NCI-H526 (cell line): Measurements from ENCODE around the gene CACNA2D3.

Experiments
- DNase-seq, 2 experiments: peaks; one replicate each; lab custom pipeline; 2025; lab: John Stamatoyannopoulos, UW

The CACNA2D3 gene

DNA sequence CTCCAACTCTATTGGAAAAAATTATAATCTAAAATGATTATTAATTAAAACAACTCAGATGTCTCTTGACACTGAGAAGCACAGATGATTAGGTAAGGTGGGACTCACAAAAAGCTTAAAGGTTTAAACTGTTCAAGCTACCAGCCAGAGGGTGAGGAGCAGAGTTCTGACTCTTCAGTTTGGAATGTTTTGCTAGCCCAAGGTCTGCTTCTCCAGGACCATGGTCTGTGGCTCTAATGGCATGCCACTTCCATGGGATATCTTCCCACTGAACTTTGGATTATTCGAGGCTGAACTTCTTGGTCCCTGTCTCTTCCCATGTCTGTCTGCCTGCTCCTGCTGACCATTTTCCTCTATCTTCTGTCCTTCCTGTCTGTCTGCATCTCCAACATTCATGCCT, 49.2 kb downstream of the CACNA2D3 start:
- DNase-seq = no peak

DNA sequence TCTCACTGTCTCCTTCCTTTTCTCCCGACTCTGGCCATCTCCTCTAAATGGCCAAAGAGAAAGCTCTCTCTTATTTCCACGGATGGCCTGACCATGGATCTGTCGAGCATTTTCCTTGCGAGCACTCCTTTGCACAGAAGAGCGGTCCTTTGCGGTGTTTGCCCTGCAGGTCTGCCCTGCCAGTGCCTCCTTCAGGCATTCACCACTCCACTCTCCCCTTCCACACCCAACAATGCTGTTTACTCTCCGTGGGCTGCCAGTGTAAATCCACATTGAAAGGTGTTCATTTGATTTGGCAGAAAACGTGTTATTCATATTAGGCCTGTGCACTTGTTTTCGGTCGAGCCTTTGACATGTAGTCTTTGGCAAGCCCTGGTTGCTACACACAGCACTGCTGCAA, 49.6 kb downstream of the CACNA2D3 start:
- no peak for DNase-seq

DNA sequence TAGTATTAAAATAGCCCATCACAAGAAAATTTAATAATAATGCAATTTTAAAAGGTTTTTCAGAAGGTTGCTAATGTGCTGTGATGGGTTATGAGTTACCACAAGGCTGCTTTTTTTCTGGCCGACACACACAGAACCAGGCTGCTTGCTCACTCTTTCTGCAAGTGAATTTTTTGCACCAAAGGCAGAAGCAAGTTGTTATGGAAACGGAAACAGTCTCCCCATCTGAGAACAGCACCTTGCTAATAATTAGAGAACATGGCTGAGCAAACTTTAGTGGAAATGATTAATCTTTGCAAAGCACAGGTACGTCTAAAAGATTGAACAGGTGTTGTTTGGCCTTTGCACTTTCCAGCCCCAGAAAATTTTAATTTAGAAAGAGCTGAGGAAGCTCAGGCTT, 51.0 kb downstream of the CACNA2D3 start:
- no peak for DNase-seq

DNA sequence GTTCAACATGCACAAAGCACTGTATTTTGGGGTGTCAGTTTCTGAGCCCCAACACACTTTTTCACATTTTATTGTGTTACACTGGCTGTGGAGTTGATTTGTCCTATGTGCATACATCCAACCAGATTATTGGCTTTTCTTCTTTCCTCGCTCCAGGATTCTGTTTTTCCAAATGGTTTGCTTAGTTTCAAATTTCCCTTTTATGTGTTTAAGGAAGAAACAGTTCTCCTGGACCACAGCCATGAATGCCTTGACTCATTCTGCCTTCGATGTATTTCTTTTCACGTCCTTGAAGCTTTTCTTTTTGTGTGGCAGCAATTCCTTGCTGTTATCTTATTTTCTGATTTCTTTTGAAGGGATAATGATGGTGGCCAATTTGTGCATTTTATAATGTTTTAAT, 53.8 kb downstream of the CACNA2D3 start:
- DNase-seq = no peak

GRCh38 chr3:54177816-54178215, 55.5 kb downstream of the CACNA2D3 start:
- no peak for DNase-seq

- DNase-seq = no peak
Observed at GRCh38 chr3:54178376-54178775, 56.0 kb downstream of the CACNA2D3 start.

GRCh38 chr3:54180921-54181320, 58.6 kb downstream of the CACNA2D3 start:
- no peak for DNase-seq

DNA sequence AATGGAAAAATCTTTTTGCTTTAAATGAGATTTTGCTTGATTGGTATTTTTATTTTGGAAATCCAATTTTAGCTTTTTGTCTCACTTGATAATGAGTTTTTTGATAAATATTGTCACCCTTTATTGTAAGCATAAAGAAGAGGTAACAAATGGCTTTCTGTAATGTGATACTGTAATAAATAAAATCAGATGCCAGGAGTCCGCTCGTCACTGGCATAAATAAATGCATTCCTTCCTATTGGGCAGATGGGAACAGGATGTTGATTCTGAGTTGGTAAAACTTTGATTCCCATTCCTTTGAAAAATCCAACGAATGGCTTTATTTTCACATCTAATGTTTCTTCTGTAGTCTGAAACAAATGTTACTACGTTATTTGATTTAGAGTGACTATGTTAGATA, 59.9 kb downstream of the CACNA2D3 start:
- no peak for DNase-seq

- DNase-seq = no peak
Observed at GRCh38 chr3:54185740-54186139, 63.4 kb downstream of the CACNA2D3 start.

DNA sequence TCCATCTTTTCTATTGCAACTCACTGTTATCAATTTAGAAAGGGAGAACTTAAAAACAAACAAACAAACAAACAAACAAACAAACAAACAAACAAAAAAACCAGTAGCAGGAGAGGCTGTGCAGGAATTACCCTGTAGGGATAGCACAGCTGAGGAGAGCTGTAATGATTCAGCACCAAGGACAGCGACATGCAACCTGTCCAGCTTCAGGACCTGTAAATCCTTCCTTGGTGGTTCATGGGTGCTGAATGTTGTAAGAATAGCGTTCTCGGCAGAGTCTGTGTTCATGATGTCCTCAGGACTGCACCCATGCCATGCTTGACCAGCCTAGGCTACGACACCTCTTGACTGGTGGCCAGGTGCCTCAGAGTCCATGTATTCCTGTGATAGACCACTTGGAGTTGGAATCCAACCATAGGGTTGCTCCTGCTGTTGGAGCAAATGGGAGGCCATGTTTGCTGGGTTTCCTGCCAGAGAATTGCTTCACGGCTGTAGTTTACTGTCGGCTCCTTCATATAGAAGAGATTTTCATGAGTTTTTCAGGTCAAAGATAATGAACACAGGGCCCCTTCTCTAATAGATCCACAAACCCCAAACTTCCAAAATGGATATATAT, 65.9 kb downstream of the CACNA2D3 start:
- DNase-seq = no peak

DNA sequence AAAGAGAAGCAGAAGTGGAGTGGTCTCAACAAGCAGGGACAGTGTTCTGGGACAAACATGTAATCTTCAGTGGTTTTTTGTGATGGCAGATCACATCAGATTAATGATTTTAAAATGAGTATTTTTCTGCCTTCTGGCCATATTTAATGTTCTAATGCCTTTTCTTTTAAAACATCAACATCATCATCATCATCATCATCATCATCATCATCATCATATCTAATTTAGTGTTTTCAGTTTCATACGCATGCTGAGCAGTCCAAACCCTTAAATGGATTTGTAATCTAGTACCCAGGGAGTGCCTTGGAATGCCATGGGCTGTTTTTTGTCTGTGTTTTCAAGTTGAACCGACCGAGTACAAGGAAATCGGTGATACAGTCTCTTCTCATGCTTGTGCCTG, 68.9 kb downstream of the CACNA2D3 start:
- no peak for DNase-seq

DNA sequence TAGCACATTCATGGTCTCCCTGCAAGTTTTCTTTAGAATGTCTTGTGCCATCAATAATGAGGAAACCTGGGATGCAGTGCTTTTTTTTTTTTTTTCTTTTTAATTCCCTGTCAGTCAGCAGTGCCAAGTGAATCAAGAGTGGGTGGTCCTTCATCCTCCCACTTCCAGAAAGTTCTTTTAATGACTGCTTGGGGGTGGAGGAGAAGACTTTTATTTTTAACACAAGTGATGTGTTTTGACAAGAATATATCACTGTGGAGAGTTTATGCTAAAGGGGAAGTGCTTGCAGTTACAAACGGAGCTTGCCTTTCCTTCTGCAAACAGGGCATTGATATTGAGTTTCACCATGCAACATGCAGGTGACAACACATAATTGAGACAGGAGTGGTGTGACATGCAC, 69.7 kb downstream of the CACNA2D3 start:
- DNase-seq = no peak

DNA sequence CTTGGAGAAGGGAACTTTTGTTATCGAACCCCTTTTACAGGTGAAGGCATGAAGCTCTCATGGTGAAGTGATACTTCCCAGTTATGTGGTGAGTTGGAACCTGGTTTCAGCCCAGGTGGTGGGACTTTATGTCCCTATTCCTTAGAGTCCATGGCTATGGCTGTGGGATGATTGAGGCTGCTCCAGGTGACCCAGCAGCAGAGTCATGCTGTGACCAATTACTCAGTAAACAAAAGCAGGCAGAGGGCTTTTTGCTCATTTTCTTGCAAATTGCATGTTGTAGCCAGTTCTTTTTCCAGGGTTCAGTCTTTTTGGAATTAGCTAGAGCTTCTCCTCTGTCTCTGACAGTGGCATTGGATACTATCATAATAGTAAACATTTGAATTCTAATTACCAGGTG, 70.7 kb downstream of the CACNA2D3 start:
- DNase-seq = no peak

- peak in 1 of 2 experiments; percentile 24 for DNase-seq
Observed at GRCh38 chr3:54196360-54196991, 74.1 kb downstream of the CACNA2D3 start.

- no peak for DNase-seq
Observed at GRCh38 chr3:54197509-54197908, 75.2 kb downstream of the CACNA2D3 start.

DNA sequence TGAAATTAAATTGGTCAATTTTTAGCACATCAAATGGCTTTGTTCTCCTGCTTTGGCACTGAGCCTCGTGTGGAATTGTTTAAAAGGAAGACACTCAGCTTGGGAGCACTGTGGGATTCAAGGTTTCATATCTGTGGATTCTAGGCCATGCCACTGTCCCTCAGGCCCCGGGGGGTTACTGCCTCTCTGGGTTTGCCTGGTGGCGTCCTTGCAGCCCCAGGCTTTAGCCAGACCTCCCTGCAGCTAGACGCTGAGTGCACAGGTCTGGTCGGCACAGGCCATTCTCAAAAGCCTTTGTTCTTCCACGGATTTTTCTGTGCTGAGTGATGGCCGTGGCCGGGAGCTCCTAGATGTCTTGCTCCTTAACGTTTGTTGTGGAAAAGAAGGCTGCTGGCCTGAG, 76.2 kb downstream of the CACNA2D3 start:
- DNase-seq = no peak

GRCh38 chr3:54202054-54202453, 79.7 kb downstream of the CACNA2D3 start:
- DNase-seq = no peak

- no peak for DNase-seq
Observed at GRCh38 chr3:54202651-54203248, 80.4 kb downstream of the CACNA2D3 start.

GRCh38 chr3:54206874-54207273, 84.5 kb downstream of the CACNA2D3 start:
- peak in 1 of 2 experiments; percentile 18 for DNase-seq

GRCh38 chr3:54211097-54211496, 88.7 kb downstream of the CACNA2D3 start:
- no peak for DNase-seq

DNA sequence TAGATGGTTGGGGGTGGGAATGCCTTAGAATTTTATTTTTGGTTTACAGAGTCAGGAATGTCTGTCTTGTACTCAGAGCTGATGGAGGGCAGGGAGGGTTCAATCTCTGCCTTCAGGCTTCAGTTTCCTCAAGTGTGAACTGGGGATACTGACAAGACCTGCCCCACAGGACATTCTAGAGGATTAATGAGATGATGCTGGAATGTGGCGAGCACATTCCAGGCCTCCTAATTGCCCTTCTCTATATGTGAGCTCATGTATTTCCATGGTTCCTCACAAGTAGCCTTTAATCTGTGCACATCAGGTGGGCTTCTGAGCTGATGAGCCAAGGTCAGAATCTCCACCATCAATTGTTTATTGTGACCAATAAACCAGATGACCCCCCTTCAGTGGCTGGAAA, 90.4 kb downstream of the CACNA2D3 start:
- no peak for DNase-seq

DNA sequence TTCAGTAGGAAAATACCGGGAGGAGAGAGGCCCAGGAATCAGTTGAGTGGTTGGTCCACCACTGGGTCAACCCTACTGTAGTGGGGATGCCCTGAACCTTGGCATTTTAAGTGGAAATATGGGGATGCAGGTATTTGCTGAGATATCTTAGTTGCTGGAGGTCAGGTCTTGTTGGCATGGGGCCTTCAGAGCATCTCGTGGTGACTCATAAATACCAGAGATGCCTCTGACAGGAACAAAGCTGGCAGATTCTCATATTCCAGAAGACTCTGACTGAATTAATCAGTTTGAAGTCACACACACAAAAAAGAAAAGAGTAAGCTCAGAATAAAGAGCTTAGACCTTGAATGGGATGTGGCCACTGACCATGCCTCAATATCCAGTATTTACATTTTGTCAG, 91.6 kb downstream of the CACNA2D3 start:
- no peak for DNase-seq

DNA sequence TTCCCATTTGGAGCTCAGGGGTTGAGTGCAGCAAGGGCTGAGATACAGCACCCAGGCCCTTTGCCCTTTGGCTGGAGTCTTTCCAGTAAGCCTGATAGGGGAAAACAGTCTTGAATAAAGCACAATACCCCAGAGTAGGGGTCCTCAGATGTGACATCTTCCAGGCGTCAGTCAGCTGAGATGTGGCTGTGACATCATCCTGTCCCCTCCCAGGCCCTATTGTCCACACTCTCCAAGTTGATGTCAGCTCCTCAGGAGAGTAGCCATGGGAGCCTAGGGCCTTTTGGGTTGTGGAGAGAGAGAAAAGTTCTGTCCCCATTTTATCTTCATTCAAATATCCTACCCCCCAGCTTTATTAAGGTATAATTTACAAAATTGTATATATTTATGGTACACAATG, 92.5 kb downstream of the CACNA2D3 start:
- no peak for DNase-seq

- DNase-seq = no peak
Observed at GRCh38 chr3:54215521-54215920, 93.2 kb downstream of the CACNA2D3 start.
